HepG2 (cell line): ENCODE results near the gene TMEM107. TPM values are rescaled to one million over a fixed set of nuclear protein-coding genes. Genes with fewer than 3 reads are reported as not detected.

Source experiments
- KAT7 ChIP-seq: IDR thresholded peaks from 2 replicates; pipeline ENCODE4 v1.6.1; 2018; ENCODE audit warnings: borderline replicate concordance, missing compliant biosample characterization
- PAX8 ChIP-seq: sonication (generic); formaldehyde crosslinking; IDR thresholded peaks from 2 replicates; pipeline ENCODE4 v1.8.0; 2022; ENCODE audit warnings: mild to moderate bottlenecking, missing genetic modification reagents, borderline replicate concordance
- SMAD1 ChIP-seq: sonication (generic); formaldehyde crosslinking; IDR thresholded peaks from 2 replicates; pipeline ENCODE4 v1.4.0; 2020; ENCODE audit warnings: missing genetic modification reagents, low read depth, mild to moderate bottlenecking, borderline replicate concordance
- SNAI1 ChIP-seq: sonication (generic); formaldehyde crosslinking; IDR thresholded peaks from 2 replicates; pipeline ENCODE4 v1.5.0; 2020; ENCODE audit warnings: mild to moderate bottlenecking, missing genetic modification reagents, borderline replicate concordance
- SRY ChIP-seq: sonication (generic); formaldehyde crosslinking; IDR thresholded peaks from 2 replicates; pipeline ENCODE4 v1.8.0; 2022; ENCODE audit warnings: mild to moderate bottlenecking, missing genetic modification reagents
- YY1 ChIP-seq: IDR thresholded peaks from 2 replicates; pipeline ENCODE4 v1.6.1; 2011; ENCODE audit warnings: low read length, low read depth, moderate library complexity, mild to moderate bottlenecking; ENCODE audit not compliant: insufficient read depth, insufficient replicate concordance
- ZNF136 ChIP-seq: sonication (generic); formaldehyde crosslinking; IDR thresholded peaks from 2 replicates; pipeline ENCODE4 v1.8.1; 2022; ENCODE audit warnings: low read depth, mild to moderate bottlenecking, moderate library complexity, missing genetic modification reagents
- ZNF143 ChIP-seq: sonication (generic); formaldehyde crosslinking; IDR thresholded peaks from 2 replicates; pipeline ENCODE4 v1.4.0; 2020; ENCODE audit warnings: missing genetic modification reagents
- ZNF614 ChIP-seq: IDR thresholded peaks from 2 replicates; pipeline ENCODE4 v1.6.1; 2018; ENCODE audit warnings: missing biosample characterization, missing genetic modification reagents, inconsistent platforms, borderline replicate concordance
- ZNF816 ChIP-seq: sonication (generic); formaldehyde crosslinking; IDR thresholded peaks from 2 replicates; pipeline ENCODE4 v1.8.0; 2022; ENCODE audit warnings: missing genetic modification reagents, mild to moderate bottlenecking, borderline replicate concordance
- polyA plus RNA-seq, 8 experiments: library from polyadenylated mRNA; depleted of rRNA in 3 of 8; stranded (reverse) in 7 of 8; unstranded in 1 of 8; fragments of >200 nt; fragmentation: Illumina TruSeq in 4 of 8; extraction: Trizol in 4 of 8; gene quantifications; 2 replicates each; pipeline versions ENCODE4 v1.2.1 to v1.2.3, GENCODE V29; 2011 to 2016; ENCODE audit warnings: low read depth in 4 of 8, missing spikeins in 1 of 8, mixed read lengths in 1 of 8; ENCODE audit not compliant: insufficient read depth in 1 of 8
- total RNA-seq, 5 experiments: library from RNA; depleted of rRNA; stranded (reverse); fragments of >200 nt; fragmentation: Illumina TruSeq; extraction: Trizol; gene quantifications; 2 replicates each; pipeline ENCODE4 v1.2.3, GENCODE V29; 2016; ENCODE audit warnings: low read depth in 1 of 5
- TF ChIP-seq, protein P1 (sequence below): sonication (generic); formaldehyde crosslinking; conservative IDR thresholded peaks from 2 replicates; pipeline ENCODE4 v1.4.0; 2020; ENCODE audit warnings: missing genetic modification reagents
- TF ChIP-seq, protein P2 (sequence below): sonication (generic); formaldehyde crosslinking; IDR thresholded peaks from 2 replicates; pipeline ENCODE4 v1.5.0; 2020; ENCODE audit warnings: mild to moderate bottlenecking, missing genetic modification reagents
- TF ChIP-seq, protein P3 (sequence below): sonication (generic); formaldehyde crosslinking; IDR thresholded peaks from 2 replicates; pipeline ENCODE4 v1.4.0; 2020; ENCODE audit warnings: missing genetic modification reagents
- TF ChIP-seq, protein P4 (sequence below): sonication (generic); formaldehyde crosslinking; IDR thresholded peaks from 2 replicates; pipeline ENCODE4 v1.4.0; 2020; ENCODE audit warnings: low read depth, mild to moderate bottlenecking, missing genetic modification reagents
- TF ChIP-seq, protein P5 (sequence below): sonication (generic); formaldehyde crosslinking; IDR thresholded peaks from 2 replicates; pipeline ENCODE4 v1.8.1; 2023; ENCODE audit warnings: mild to moderate bottlenecking, missing genetic modification reagents

TMEM107 gene
- total and polyA plus RNA-seq, 2 of the 13 experiments (the other 11 are each of a cell fraction or from before 2014, with no cell fraction given): 7.2 to 15.3 TPM

DNA sequence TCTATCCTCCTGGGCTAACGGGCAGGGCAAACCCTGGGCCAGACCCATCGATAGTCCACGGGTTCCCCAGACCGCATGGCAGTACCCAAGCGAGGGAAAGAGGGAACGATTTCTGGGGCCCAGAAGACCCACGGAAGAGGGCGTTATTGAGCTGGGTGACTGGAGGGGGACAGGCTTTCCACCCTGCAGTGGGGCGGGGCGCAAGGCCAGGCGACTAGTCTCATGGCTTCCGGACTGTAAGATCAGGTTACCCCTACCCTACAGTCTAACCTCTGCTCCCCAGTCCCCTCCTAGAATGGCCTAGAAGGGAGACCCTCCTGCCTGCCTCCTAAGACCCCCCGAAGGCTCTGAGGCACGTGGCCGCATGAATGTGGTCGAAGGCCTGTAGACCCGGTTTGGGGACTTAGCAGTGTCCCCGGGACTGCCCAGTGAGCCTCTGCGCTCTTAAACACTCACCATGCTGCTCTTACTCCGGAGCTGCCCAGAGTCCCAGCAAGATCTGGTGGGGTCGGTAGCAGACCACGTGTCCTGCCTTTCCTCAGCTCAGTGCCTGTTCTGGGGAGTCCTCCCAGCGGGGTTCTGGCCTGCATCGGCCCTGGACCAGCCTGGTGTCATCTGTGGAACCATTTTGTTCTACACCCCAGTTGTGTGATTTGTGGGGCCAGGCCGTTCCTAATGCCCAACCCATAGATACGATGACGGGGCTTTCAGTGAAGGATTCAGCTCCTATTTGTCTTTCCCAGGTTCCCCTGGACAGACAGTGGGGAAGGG lies 47.4 kb upstream of the TMEM107 start (continued):
- TF ChIP-seq, protein P1, sequence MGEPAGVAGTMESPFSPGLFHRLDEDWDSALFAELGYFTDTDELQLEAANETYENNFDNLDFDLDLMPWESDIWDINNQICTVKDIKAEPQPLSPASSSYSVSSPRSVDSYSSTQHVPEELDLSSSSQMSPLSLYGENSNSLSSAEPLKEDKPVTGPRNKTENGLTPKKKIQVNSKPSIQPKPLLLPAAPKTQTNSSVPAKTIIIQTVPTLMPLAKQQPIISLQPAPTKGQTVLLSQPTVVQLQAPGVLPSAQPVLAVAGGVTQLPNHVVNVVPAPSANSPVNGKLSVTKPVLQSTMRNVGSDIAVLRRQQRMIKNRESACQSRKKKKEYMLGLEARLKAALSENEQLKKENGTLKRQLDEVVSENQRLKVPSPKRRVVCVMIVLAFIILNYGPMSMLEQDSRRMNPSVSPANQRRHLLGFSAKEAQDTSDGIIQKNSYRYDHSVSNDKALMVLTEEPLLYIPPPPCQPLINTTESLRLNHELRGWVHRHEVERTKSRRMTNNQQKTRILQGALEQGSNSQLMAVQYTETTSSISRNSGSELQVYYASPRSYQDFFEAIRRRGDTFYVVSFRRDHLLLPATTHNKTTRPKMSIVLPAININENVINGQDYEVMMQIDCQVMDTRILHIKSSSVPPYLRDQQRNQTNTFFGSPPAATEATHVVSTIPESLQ (CRISPR knock-in tag): no peak
- no peak for TF ChIP-seq ZNF136 (CRISPR knock-in tag)
- no peak for TF ChIP-seq SMAD1 (CRISPR knock-in tag)
- TF ChIP-seq, protein P2, sequence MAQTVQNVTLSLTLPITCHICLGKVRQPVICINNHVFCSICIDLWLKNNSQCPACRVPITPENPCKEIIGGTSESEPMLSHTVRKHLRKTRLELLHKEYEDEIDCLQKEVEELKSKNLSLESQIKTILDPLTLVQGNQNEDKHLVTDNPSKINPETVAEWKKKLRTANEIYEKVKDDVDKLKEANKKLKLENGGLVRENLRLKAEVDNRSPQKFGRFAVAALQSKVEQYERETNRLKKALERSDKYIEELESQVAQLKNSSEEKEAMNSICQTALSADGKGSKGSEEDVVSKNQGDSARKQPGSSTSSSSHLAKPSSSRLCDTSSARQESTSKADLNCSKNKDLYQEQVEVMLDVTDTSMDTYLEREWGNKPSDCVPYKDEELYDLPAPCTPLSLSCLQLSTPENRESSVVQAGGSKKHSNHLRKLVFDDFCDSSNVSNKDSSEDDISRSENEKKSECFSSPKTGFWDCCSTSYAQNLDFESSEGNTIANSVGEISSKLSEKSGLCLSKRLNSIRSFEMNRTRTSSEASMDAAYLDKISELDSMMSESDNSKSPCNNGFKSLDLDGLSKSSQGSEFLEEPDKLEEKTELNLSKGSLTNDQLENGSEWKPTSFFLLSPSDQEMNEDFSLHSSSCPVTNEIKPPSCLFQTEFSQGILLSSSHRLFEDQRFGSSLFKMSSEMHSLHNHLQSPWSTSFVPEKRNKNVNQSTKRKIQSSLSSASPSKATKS: no peak
- 0 out of 2 replicates have a peak, but pooled peaks have one; percentile 15 for TF ChIP-seq PAX8 (CRISPR knock-in tag)
- no peak for TF ChIP-seq KAT7 (CRISPR knock-in tag)
- TF ChIP-seq ZNF143 (CRISPR knock-in tag): no peak
- TF ChIP-seq SNAI1: no peak
- TF ChIP-seq ZNF816: 0 out of 2 replicates have a peak, but pooled peaks have one; percentile 31
- no peak for TF ChIP-seq YY1
- no peak for TF ChIP-seq ZNF614 (CRISPR knock-in tag)
- TF ChIP-seq, protein P3, sequence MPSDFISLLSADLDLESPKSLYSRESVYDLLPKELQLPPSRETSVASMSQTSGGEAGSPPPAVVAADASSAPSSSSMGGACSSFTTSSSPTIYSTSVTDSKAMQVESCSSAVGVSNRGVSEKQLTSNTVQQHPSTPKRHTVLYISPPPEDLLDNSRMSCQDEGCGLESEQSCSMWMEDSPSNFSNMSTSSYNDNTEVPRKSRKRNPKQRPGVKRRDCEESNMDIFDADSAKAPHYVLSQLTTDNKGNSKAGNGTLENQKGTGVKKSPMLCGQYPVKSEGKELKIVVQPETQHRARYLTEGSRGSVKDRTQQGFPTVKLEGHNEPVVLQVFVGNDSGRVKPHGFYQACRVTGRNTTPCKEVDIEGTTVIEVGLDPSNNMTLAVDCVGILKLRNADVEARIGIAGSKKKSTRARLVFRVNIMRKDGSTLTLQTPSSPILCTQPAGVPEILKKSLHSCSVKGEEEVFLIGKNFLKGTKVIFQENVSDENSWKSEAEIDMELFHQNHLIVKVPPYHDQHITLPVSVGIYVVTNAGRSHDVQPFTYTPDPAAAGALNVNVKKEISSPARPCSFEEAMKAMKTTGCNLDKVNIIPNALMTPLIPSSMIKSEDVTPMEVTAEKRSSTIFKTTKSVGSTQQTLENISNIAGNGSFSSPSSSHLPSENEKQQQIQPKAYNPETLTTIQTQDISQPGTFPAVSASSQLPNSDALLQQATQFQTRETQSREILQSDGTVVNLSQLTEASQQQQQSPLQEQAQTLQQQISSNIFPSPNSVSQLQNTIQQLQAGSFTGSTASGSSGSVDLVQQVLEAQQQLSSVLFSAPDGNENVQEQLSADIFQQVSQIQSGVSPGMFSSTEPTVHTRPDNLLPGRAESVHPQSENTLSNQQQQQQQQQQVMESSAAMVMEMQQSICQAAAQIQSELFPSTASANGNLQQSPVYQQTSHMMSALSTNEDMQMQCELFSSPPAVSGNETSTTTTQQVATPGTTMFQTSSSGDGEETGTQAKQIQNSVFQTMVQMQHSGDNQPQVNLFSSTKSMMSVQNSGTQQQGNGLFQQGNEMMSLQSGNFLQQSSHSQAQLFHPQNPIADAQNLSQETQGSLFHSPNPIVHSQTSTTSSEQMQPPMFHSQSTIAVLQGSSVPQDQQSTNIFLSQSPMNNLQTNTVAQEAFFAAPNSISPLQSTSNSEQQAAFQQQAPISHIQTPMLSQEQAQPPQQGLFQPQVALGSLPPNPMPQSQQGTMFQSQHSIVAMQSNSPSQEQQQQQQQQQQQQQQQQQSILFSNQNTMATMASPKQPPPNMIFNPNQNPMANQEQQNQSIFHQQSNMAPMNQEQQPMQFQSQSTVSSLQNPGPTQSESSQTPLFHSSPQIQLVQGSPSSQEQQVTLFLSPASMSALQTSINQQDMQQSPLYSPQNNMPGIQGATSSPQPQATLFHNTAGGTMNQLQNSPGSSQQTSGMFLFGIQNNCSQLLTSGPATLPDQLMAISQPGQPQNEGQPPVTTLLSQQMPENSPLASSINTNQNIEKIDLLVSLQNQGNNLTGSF (CRISPR knock-in tag): 0 out of 2 replicates have a peak, but pooled peaks have one; percentile 41
- TF ChIP-seq, protein P4, sequence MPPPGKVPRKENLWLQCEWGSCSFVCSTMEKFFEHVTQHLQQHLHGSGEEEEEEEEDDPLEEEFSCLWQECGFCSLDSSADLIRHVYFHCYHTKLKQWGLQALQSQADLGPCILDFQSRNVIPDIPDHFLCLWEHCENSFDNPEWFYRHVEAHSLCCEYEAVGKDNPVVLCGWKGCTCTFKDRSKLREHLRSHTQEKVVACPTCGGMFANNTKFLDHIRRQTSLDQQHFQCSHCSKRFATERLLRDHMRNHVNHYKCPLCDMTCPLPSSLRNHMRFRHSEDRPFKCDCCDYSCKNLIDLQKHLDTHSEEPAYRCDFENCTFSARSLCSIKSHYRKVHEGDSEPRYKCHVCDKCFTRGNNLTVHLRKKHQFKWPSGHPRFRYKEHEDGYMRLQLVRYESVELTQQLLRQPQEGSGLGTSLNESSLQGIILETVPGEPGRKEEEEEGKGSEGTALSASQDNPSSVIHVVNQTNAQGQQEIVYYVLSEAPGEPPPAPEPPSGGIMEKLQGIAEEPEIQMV (CRISPR knock-in tag): no peak; the same call in 1 of the 2 replicates
- peak; percentile 26; the same call in 1 of the 2 replicates for TF ChIP-seq SRY (CRISPR knock-in tag)
- TF ChIP-seq, protein P5, sequence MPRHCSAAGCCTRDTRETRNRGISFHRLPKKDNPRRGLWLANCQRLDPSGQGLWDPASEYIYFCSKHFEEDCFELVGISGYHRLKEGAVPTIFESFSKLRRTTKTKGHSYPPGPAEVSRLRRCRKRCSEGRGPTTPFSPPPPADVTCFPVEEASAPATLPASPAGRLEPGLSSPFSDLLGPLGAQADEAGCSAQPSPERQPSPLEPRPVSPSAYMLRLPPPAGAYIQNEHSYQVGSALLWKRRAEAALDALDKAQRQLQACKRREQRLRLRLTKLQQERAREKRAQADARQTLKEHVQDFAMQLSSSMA: peak; percentile 30; the same call in 1 of the 2 replicates
